ENCODE data around the gene NLGN3. TPM values are rescaled to one million over a fixed set of nuclear protein-coding genes. Genes with fewer than 3 reads are reported as not detected.

The NLGN3 gene
- polyA plus RNA-seq, 1 experiment: 0.42 TPM

DNA sequence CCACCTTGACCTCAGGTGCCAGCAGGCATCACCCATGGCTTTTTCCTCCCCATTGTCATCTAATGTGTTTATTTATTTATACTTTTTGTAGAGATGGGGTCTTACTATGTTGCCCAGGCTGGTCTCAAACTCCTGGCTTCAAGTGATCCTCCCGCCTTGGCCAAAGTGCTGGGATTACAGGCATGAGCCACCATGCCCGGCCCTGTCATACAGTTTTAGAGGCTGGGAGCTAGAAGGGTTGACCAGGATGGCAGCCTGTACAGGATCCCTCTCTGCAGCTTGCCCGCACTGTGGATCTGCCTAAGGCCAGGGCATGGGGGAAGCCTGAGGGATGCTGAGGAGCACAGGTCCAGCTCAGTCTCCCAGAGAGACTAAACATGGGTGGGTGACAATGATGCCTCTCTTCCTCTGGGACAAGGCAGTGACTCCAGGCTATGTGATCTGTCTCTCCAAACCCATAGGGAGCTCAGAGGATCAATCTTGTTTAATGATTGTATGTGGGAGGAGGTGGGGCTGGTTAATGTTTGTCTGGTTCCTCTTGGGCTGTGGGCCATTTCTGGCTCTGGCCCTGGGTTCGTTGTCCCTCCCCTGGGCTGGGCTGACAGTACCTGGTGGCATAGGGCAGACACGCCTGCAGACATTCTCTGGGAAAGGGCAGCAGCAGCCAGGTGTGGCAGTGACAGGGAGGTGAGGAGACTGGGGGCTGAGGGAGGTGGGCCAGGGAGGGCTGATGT, 70.1 kb downstream of the NLGN3 start:
- POLR2A ChIA-PET: no interaction called here
- Histone ChIP-seq H3K27ac (ENCODE audit: low read depth, low read length) (no peak overlapping the region), H3K4me3 (ENCODE audit: low read depth, low read length) (no peak overlapping the region), H3K27me3 (ENCODE audit: control insufficient read depth, insufficient read depth, low read length) (peaks cover 6% of the 10 kb centered on the region), H3K9me3 (ENCODE audit: control insufficient read depth, insufficient read depth, low read length) (no peaks in the 10 kb centered on the region)
- no peak for DNase-seq (ENCODE audit: low read depth, low spot score)
- TF ChIP-seq, protein P1, sequence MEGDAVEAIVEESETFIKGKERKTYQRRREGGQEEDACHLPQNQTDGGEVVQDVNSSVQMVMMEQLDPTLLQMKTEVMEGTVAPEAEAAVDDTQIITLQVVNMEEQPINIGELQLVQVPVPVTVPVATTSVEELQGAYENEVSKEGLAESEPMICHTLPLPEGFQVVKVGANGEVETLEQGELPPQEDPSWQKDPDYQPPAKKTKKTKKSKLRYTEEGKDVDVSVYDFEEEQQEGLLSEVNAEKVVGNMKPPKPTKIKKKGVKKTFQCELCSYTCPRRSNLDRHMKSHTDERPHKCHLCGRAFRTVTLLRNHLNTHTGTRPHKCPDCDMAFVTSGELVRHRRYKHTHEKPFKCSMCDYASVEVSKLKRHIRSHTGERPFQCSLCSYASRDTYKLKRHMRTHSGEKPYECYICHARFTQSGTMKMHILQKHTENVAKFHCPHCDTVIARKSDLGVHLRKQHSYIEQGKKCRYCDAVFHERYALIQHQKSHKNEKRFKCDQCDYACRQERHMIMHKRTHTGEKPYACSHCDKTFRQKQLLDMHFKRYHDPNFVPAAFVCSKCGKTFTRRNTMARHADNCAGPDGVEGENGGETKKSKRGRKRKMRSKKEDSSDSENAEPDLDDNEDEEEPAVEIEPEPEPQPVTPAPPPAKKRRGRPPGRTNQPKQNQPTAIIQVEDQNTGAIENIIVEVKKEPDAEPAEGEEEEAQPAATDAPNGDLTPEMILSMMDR (IDR thresholded peaks at IDR 0.05; ENCODE audit: low read depth, low read length): no peak
- CTCF ChIA-PET: no interaction called here

DNA sequence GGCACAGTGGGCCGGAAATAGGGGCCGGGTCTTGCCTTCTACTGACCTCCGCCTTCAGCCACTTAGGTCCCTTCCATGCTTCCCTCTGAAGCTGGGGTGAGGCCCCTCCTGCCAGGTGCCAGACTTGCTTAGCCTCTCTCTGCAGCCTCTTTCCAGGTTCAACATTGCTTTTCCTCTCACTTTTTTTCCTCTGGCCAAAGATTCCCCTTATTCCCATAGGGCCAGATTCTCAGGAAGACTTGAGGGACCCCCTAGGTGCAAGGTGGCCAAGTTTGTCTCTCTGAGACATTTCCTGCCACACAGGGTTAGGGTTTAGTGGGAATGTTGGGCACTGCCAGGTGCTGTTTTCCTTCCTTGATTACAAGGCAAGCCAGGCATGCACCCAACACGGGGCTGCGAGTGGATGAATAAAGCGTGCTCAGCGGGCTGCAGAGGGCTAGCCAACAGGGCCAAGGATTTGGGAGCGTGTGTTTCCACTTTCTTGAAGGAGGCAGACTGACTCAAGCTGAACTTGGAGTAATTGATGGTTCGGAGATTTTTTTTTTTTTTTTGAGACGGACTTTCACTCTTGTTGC, 70.8 kb downstream of the NLGN3 start:
- Histone ChIP-seq H3K27me3 (ENCODE audit: control insufficient read depth, insufficient read depth, low read length) (peaks cover 6% of the 10 kb centered on the region), H3K9me3 (ENCODE audit: control insufficient read depth, insufficient read depth, low read length) (no peaks in the 10 kb centered on the region), H3K27ac (ENCODE audit: low read depth, low read length) (no peak overlapping the region), H3K4me3 (ENCODE audit: low read depth, low read length) (no peak overlapping the region)
- CTCF ChIA-PET: no interaction called here
- DNase-seq (ENCODE audit: low read depth, low spot score): no peak
- TF ChIP-seq, protein P1 (IDR thresholded peaks at IDR 0.05; ENCODE audit: low read depth, low read length): no peak
- POLR2A ChIA-PET: no interaction called here

- Histone ChIP-seq H3K4me3 (ENCODE audit: low read depth, low read length) (no peak overlapping the region), H3K27me3 (ENCODE audit: control insufficient read depth, insufficient read depth, low read length) (peaks cover 6% of the 10 kb centered on the region), H3K27ac (ENCODE audit: low read depth, low read length) (no peak overlapping the region), H3K9me3 (ENCODE audit: control insufficient read depth, insufficient read depth, low read length) (no peaks in the 10 kb centered on the region)
- TF ChIP-seq, protein P1 (IDR thresholded peaks at IDR 0.05; ENCODE audit: low read depth, low read length): no peak
- CTCF ChIA-PET: interaction anchor here (1.0 kb wide), 1 partner anchor 246 kb away, joined by 3 read pairs; no protein-coding TSS in a partner anchor
- no peak for DNase-seq (ENCODE audit: low read depth, low spot score)
- POLR2A ChIA-PET: no interaction called here
Observed at GRCh38 chrX:71216485-71216884, 71.8 kb downstream of the NLGN3 start.

DNA sequence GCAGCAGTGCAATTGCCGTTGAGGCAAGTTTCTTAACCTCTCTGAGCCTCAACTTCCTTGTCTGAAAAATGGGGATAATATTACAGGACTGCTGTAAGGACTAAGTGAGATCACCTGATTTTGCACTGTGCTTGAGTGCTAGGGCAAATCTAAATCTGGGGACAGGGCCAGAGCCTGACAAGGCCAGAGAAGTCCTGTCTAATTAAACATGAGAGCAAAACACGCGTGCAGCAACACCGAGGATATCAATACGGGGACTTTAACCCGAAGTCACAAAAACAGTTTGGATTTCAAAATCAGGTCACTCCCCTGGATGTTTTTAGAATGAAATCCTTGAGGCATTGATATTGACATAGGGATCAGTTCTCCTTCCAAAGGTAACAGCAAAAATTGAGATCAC, 72.7 kb downstream of the NLGN3 start:
- TF ChIP-seq, protein P1 (IDR thresholded peaks at IDR 0.05; ENCODE audit: low read depth, low read length): no peak
- H3K9me3 ChIP-seq (ENCODE audit: control insufficient read depth, insufficient read depth, low read length): no peaks in the 10 kb centered on the region
- ChIA-PET POLR2A (no interaction called here), CTCF (interaction anchor here (0.6 kb wide), 1 partner anchor 66 kb away, joined by 3 read pairs; no protein-coding TSS in a partner anchor)
- no peak for DNase-seq (ENCODE audit: low read depth, low spot score)
- no peak overlapping the region for H3K4me3 ChIP-seq (ENCODE audit: low read depth, low read length)
- peaks cover 6% of the 10 kb centered on the region for H3K27me3 ChIP-seq (ENCODE audit: control insufficient read depth, insufficient read depth, low read length)
- no peak overlapping the region for H3K27ac ChIP-seq (ENCODE audit: low read depth, low read length)

Small RNA genes lying within 50 kb of the gene (small RNA-seq; reads per million reads assigned to genes)
- not detected for gene CXorf65 (ENCODE audit: insufficient read length, low read depth)

Other genes starting within 250 kb of the NLGN3 start
- not detected in 2 replicates for gene TEX11, start 236.1 kb upstream of the NLGN3 start, polyA plus RNA-seq (2011; rRNA removed)
- gene SLC7A3, start 213.7 kb upstream of the NLGN3 start, polyA plus RNA-seq (2011; rRNA removed): not detected in 2 replicates
- 76.0 and 77.0 TPM in 2 replicates for gene SNX12, start 76.5 kb upstream of the NLGN3 start, polyA plus RNA-seq (2011; rRNA removed)
- gene FOXO4, start 49.0 kb upstream of the NLGN3 start, polyA plus RNA-seq (2011; rRNA removed): 1.3 and 1.6 TPM in 2 replicates
- gene CXorf65, start 38.1 kb upstream of the NLGN3 start, polyA plus RNA-seq (2011; rRNA removed): not detected in 2 replicates
- gene IL2RG, start 33.3 kb upstream of the NLGN3 start, polyA plus RNA-seq (2011; rRNA removed): not detected in 2 replicates
- gene MED12, start 26.2 kb upstream of the NLGN3 start, polyA plus RNA-seq (2011; rRNA removed): 12.7 and 19.7 TPM in 2 replicates
- gene GJB1, start 78.4 kb downstream of the NLGN3 start, polyA plus RNA-seq (2011; rRNA removed): not detected in 2 replicates
- gene ZMYM3, start 109.3 kb downstream of the NLGN3 start, polyA plus RNA-seq (2011; rRNA removed): 24.6 and 28.9 TPM in 2 replicates
- gene NONO, start 138.8 kb downstream of the NLGN3 start, polyA plus RNA-seq (2011; rRNA removed): 279 and 437 TPM in 2 replicates
- gene ITGB1BP2, start 156.9 kb downstream of the NLGN3 start, polyA plus RNA-seq (2011; rRNA removed): 2.3 and 2.6 TPM in 2 replicates
- gene TAF1, start 221.5 kb downstream of the NLGN3 start, polyA plus RNA-seq (2011; rRNA removed): 16.7 and 21.5 TPM in 2 replicates

All from AG04450 (cell line).